GM21360 (cell line): ENCODE data around the gene SLC35E1.
A peak's percentile ranks its signal among the peaks of the same experiment; 100 is the strongest.

ENCODE experiments used
- ATAC-seq: cut with Tn5 transposase; IDR thresholded peaks from one replicate; pipeline ENCODE4 v1.9.1; 2021; ENCODE audit warnings: mild to moderate bottlenecking, moderate library complexity; ENCODE audit not compliant: unreplicated experiment

Gene SLC35E1

GRCh38 chr19:16598848-16599247 lies 26.6 kb upstream of the SLC35E1 start:
- no peak for ATAC-seq

- ATAC-seq: no peak
Observed at GRCh38 chr19:16596399-16596798, 24.2 kb upstream of the SLC35E1 start.

GRCh38 chr19:16595097-16595496 lies 22.9 kb upstream of the SLC35E1 start:
- ATAC-seq: no peak

- no peak for ATAC-seq
Observed at GRCh38 chr19:16594681-16595091, 22.5 kb upstream of the SLC35E1 start.

GRCh38 chr19:16594131-16594586 lies 21.9 kb upstream of the SLC35E1 start:
- no peak for ATAC-seq

GRCh38 chr19:16593181-16593580 lies 21.0 kb upstream of the SLC35E1 start:
- ATAC-seq: no peak

- no peak for ATAC-seq
Observed at GRCh38 chr19:16591803-16592556, 19.8 kb upstream of the SLC35E1 start.

- no peak for ATAC-seq
Observed at GRCh38 chr19:16590876-16591802, 18.9 kb upstream of the SLC35E1 start.

GRCh38 chr19:16589917-16590316 lies 17.7 kb upstream of the SLC35E1 start:
- no peak for ATAC-seq

- ATAC-seq: no peak
Observed at GRCh38 chr19:16588824-16589577, 16.8 kb upstream of the SLC35E1 start.

- no peak for ATAC-seq
Observed at GRCh38 chr19:16587833-16588823, 15.9 kb upstream of the SLC35E1 start.

GRCh38 chr19:16586991-16587832 lies 15.0 kb upstream of the SLC35E1 start:
- no peak for ATAC-seq

GRCh38 chr19:16586477-16586871 lies 14.3 kb upstream of the SLC35E1 start:
- ATAC-seq: no peak

- peak; percentile 38 for ATAC-seq
Observed at GRCh38 chr19:16585808-16586476, 13.7 kb upstream of the SLC35E1 start.

GRCh38 chr19:16585094-16585801 lies 13.0 kb upstream of the SLC35E1 start:
- no peak for ATAC-seq

GRCh38 chr19:16584248-16585093 lies 12.3 kb upstream of the SLC35E1 start:
- peak; percentile 41 for ATAC-seq
